ENCODE results near the gene BFSP1. TPM values are rescaled to one million over a fixed set of nuclear protein-coding genes. Genes with fewer than 3 reads are reported as not detected.

The BFSP1 gene
- total RNA-seq, 1 donor, result 4.7 TPM

DNA sequence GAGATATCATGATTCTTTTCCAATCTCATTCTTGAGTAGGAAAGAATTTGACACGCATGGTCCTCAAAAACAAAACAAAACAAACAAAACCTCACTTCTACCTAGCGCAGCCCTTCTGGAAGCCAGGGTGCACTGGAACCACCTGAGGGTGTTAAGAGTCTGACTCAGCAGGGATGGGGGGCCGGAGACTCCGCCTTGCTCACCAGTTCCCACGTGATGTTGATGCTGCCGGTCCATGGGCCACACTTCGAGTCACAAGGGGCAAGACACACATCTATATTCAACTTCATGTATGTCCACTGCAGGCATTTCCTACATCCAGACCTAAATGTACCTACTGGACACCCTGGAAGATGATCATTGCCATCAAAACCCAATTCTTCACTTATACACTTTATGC is 30.4 kb downstream of the BFSP1 start:
- TF ChIP-seq, protein P1, sequence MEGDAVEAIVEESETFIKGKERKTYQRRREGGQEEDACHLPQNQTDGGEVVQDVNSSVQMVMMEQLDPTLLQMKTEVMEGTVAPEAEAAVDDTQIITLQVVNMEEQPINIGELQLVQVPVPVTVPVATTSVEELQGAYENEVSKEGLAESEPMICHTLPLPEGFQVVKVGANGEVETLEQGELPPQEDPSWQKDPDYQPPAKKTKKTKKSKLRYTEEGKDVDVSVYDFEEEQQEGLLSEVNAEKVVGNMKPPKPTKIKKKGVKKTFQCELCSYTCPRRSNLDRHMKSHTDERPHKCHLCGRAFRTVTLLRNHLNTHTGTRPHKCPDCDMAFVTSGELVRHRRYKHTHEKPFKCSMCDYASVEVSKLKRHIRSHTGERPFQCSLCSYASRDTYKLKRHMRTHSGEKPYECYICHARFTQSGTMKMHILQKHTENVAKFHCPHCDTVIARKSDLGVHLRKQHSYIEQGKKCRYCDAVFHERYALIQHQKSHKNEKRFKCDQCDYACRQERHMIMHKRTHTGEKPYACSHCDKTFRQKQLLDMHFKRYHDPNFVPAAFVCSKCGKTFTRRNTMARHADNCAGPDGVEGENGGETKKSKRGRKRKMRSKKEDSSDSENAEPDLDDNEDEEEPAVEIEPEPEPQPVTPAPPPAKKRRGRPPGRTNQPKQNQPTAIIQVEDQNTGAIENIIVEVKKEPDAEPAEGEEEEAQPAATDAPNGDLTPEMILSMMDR (IDR thresholded peaks at IDR 0.05; ENCODE audit: insufficient read depth, low read depth, low read length), result no peak
- no peak overlapping the region for H3K4me3 ChIP-seq (ENCODE audit: low read depth, low read length)
- DNase-seq (ENCODE audit: low read depth), result no peak

DNA sequence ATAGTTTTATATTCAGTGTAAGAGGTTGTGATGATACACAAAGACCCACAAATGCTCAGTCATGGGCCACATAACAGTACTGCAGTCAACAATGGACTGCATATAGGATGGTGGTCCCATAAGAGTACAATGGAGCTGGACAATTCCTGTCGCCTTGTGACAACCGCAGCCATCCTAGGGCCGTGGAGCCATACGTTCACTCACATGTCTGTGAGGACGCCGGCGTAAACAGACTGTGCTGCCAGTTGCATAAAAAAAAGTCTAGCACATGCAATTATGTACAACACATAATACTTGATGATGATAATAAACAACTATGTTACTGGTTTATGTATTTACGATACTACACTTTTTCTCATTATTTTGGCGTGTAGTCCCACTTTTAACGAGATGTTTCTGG is 30.9 kb downstream of the BFSP1 start:
- no peak overlapping the region for H3K4me3 ChIP-seq (ENCODE audit: low read depth, low read length)
- TF ChIP-seq, protein P1 (IDR thresholded peaks at IDR 0.05; ENCODE audit: insufficient read depth, low read depth, low read length), result no peak
- no peak for DNase-seq (ENCODE audit: low read depth)

DNA sequence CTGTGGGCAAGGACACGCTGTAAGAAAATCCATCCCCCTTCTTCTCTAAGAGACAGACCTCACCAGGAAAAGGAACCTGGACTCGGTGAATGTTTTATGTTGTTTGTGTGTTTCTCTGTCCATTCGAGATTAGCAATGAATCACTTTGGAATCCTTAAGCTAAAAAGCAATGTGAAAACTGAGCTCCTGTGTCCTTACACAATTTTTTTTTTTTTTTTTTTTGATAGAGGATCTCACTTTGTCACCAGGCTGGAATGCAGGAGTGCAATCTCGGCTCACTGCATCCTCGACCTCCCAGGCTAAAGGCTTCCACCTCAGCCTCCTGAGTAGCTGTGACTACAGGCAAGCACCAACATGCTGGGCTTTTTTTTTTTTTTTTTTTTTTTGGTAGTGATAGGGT is 32.1 kb downstream of the BFSP1 start:
- peak; percentile 23 for DNase-seq (ENCODE audit: low read depth)
- no peak overlapping the region for H3K4me3 ChIP-seq (ENCODE audit: low read depth, low read length)
- TF ChIP-seq, protein P1 (IDR thresholded peaks at IDR 0.05; ENCODE audit: insufficient read depth, low read depth, low read length), result no peak

DNA sequence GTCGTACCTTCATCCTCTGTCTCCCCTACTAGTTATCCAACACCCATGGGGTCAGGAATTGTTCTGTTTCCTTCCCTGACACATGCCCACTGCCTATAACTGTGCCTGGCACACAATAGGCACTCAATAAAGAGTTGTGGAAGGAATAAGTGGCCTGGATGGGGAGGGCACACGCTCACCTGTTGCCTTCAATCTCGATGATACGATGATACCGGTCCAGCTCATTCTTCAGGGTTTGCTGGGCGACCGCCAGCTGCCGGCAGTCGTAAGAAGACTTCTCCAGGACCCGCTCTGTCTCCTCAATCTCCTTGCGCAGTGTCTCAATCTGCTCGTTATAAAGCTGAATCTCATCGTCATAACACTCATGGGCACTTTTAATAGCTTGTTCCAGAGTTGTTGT is 32.5 kb downstream of the BFSP1 start:
- DNase-seq (ENCODE audit: low read depth), result no peak
- no peak overlapping the region for H3K4me3 ChIP-seq (ENCODE audit: low read depth, low read length)
- TF ChIP-seq, protein P1 (IDR thresholded peaks at IDR 0.05; ENCODE audit: insufficient read depth, low read depth, low read length), result no peak

DNA sequence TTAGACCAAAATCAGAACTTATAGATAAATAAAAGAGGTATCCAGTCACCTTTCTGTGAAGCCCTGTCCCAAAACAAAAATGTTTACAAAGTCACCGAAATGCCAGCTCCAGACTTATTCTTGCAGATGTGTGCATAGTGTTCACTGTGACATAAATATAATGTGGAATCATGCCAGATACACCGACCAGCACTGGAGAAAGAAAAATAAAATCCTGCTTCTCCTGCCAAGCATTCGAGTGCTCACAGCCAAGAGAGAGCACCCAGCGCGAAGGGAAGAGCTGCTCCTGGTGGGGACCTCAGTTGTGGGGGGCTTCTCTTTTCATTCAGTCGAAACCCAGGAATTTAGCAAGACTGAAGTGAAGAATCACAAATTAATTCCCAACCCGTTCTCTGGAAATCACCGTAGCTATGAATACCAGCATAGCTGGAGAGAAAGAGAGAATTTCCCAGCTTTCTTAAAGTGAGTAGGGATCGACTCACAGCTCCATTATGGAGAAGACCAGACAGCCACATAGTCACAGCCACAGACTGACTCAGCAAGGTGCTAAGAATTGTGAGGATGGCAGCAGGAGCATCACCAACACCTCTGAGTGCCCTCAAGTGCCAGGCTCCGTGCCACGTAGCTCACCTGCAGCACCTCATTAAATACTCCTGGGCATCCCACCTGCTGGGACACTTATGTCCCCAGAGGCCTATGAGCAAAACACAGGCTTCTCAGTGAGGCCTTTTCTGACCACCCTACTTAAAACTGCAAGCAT is 33.2 kb downstream of the BFSP1 start:
- TF ChIP-seq, protein P1 (IDR thresholded peaks at IDR 0.05; ENCODE audit: insufficient read depth, low read depth, low read length), result no peak
- H3K4me3 ChIP-seq (ENCODE audit: low read depth, low read length), result no peak overlapping the region
- no peak for DNase-seq (ENCODE audit: low read depth)

DNA sequence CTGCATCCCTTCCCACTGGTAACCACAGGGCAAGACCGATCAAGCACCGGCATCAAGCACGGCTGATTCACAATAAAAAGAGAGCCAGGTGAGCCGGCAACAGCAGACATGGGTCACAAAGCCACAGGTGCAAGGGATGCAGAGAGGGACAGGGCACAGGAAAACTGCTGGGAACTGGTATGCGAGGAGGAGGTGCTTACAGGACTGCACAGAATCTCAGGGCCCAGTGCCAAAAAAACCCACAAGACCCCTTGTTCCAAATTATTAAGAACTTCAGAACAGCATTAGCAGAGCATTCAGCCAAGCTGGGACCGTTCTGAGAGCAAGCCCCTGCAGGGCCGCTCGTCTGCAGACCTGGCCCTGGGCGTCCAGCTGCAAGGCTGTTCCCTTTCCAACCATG is 35.4 kb downstream of the BFSP1 start:
- no peak overlapping the region for H3K4me3 ChIP-seq (ENCODE audit: low read depth, low read length)
- TF ChIP-seq, protein P1 (IDR thresholded peaks at IDR 0.05; ENCODE audit: insufficient read depth, low read depth, low read length), result no peak
- no peak for DNase-seq (ENCODE audit: low read depth)

DNA sequence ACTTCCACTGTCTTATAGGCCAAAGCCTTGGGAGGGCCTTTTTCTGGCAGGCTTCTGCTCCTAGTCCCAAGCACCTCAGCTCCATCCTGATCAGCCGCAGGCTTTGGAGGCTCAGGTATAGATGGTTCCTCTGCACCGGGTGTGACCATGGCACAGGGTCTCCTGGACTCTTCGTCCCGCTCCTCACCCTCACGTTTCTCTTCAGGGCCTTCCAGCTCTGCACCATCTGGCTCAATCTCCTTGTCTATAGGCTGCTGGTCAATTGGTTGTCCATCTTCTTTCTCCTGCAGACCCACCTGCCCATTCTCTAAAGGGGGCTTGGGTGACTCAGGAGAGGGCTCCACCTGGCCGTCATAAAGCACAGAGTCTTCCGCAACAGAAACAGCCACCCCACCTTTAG is 37.0 kb downstream of the BFSP1 start:
- H3K4me3 ChIP-seq (ENCODE audit: low read depth, low read length), result no peak overlapping the region
- TF ChIP-seq, protein P1 (IDR thresholded peaks at IDR 0.05; ENCODE audit: insufficient read depth, low read depth, low read length), result no peak
- DNase-seq (ENCODE audit: low read depth), result no peak

All from fibroblast of villous mesenchyme (primary cell).